OCI-LY3 (cell line): ENCODE results near the gene SMAD7.

ENCODE experiments used
- H2AFZ ChIP-seq: fragments of 200-600, 300-600 bp; shearing (Covaris generic); 2 replicates; pipeline ENCODE4 v1.6.0; 2014; ENCODE audit warnings: antibody characterized with exemption, low read depth, low read length
- H3K27ac ChIP-seq: fragments of 200-600, 300-600 bp; sonication (generic); 2 replicates; pipeline ENCODE4 v1.5.1; 2014; ENCODE audit warnings: mild to moderate bottlenecking, low read length, moderate library complexity, mixed read lengths
- H3K27me3 ChIP-seq: fragments of 200-600, 300-600 bp; sonication (generic); 2 replicates; pipeline ENCODE4 v1.6.1; 2014; ENCODE audit warnings: low read depth, low read length, mixed read lengths
- H3K36me3 ChIP-seq: fragments of 200-600, 300-600 bp; sonication (generic); replicated peaks from 2 replicates; pipeline ENCODE3; 2014; ENCODE audit warnings: low read depth, low read length, mixed read lengths
- H3K4me1 ChIP-seq: fragments of 300-600, 200-600 bp; sonication (generic); 2 replicates; pipeline ENCODE4 v1.6.1; 2014; ENCODE audit warnings: low read length, mixed read lengths
- H3K4me2 ChIP-seq: fragments of 200-600, 300-600 bp; sonication (generic); 2 replicates; pipeline ENCODE4 v1.6.1; 2014; ENCODE audit warnings: low read length, mixed read lengths
- H3K4me3 ChIP-seq: fragments of 300-600, 200-600 bp; sonication (generic); 2 replicates; pipeline ENCODE4 v1.5.1; 2014; ENCODE audit warnings: antibody characterized with exemption, mild to moderate bottlenecking, low read length, moderate library complexity
- H3K79me2 ChIP-seq: fragments of 300-600, 200-600 bp; shearing (Covaris generic); 2 replicates; pipeline ENCODE4 v1.6.1; 2014; ENCODE audit warnings: mild to moderate bottlenecking, low read length, mixed read lengths
- H3K9ac ChIP-seq: fragments of 300-600, 200-600 bp; shearing (Covaris generic); 2 replicates; pipeline ENCODE4 v1.6.0; 2014; ENCODE audit warnings: mild to moderate bottlenecking, low read length, moderate library complexity
- H3K9me3 ChIP-seq: fragments of 200-600, 300-600 bp; shearing (Covaris generic); 2 replicates; pipeline ENCODE4 v1.6.1; 2014; ENCODE audit warnings: low read length, mixed read lengths; ENCODE audit not compliant: insufficient read depth
- H4K20me1 ChIP-seq: fragments of 200-600, 300-600 bp; sonication (generic); 2 replicates; pipeline ENCODE4 v1.6.1; 2016; ENCODE audit warnings: low read length, mixed read lengths; ENCODE audit not compliant: insufficient read depth
- EZH2phosphoT487 ChIP-seq: fragments of 200-600 bp; shearing (Covaris generic); IDR thresholded peaks from 2 replicates; pipeline ENCODE4 v1.6.1; 2018; ENCODE audit warnings: antibody characterized with exemption, mixed run types, low read depth
- TF ChIP-seq, protein P1 (sequence below): fragments of 200-600, 300-600 bp; sonication (generic); IDR thresholded peaks from 2 replicates; pipeline ENCODE4 v1.5.1; 2014; ENCODE audit warnings: antibody characterized with exemption, low read length, low read depth

The SMAD7 gene

DNA sequence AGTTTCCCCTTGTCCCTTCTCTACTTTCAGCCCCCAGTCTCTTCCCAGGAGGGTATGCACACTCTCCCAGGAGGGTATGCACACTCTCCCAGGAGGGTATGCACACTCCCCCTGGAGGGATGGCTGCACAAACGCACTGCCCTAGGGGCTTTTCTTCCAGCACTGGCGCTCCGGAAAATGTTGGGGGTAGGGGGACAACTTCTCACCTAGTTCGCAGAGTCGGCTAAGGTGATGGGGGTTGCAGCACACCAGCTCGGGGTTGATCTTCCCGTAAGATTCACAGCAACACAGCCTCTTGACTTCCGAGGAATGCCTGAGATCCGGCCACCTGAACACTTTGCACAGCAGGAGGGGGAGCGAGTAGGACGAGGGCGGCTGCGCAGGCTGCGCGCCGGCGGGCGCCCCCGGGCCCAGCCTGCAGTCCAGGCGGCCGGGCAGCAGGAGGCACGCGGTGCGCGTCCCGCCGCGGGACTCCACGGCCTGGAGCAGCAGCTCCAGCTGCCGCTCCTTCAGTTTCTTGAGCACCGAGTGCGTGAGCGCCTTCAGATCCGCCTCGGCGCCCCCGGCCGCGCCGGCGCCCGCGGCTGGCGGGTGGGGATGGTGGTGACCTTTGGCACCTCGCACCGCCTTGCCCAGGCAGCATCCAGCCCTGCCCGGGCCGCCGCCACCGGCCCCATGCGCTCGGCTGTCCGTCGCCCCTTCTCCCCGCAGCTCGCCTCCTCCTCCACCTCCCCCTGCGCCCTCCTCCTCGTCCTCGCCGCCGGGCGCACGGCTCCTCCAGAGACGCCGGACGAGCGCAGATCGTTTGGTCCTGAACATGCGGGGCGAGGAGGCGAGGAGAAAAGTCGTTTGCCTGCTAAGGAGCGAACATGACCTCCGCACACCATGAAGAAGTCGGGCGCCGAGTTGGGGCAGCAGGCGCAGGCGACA is 894 bp downstream of the SMAD7 start:
- no peak for TF ChIP-seq EZH2phosphoT487
- TF ChIP-seq, protein P1, sequence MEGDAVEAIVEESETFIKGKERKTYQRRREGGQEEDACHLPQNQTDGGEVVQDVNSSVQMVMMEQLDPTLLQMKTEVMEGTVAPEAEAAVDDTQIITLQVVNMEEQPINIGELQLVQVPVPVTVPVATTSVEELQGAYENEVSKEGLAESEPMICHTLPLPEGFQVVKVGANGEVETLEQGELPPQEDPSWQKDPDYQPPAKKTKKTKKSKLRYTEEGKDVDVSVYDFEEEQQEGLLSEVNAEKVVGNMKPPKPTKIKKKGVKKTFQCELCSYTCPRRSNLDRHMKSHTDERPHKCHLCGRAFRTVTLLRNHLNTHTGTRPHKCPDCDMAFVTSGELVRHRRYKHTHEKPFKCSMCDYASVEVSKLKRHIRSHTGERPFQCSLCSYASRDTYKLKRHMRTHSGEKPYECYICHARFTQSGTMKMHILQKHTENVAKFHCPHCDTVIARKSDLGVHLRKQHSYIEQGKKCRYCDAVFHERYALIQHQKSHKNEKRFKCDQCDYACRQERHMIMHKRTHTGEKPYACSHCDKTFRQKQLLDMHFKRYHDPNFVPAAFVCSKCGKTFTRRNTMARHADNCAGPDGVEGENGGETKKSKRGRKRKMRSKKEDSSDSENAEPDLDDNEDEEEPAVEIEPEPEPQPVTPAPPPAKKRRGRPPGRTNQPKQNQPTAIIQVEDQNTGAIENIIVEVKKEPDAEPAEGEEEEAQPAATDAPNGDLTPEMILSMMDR, result peak; percentile 36
- Histone ChIP-seq H3K79me2 (peaks cover 50% of the 10 kb centered on the region), H4K20me1 (peaks cover 30% of the 10 kb centered on the region), H3K36me3 (peaks cover 19% of the 10 kb centered on the region), H3K9me3 (no peaks in the 10 kb centered on the region), H3K27me3 (peaks cover 9% of the 10 kb centered on the region), H3K4me3 (peak overlapping the region; percentile 81), H3K4me2 (peak overlapping the region; percentile 81), H3K4me1 (peaks cover 22% of the 10 kb centered on the region), H3K9ac (peak overlapping the region; percentile 82), H2AFZ (no peak overlapping the region), H3K27ac (peak overlapping the region; percentile 26)

DNA sequence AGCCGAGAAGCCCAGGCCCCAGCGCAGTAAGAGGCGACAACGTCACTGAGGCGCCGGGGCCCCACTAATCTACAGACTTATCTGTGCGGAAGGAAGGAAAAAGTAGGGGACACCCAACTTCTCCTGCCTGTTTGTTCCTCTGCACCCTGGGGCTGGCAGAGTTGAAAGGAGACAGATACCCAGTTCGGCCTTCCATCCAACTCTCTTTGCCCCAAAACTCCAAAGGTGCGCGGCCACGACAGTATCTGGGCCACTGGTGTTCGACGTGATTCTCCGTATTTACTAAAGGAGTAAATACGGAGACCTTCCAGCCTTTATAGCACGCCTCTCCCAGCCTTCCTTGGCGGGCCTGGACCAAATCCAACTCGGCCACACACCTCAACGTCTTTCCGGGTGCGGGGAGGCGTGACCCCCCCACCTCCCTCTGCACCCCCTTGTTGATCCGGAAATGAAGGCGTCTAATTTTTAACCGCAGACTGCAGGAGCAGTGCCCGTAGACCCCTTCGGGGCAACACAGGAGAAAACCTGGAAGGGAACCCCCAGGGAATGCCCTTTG is 1.6 kb downstream of the SMAD7 start:
- Histone ChIP-seq H3K4me3 (peak overlapping the region; percentile 81), H3K4me2 (peak overlapping the region; percentile 81), H3K9ac (peak overlapping the region; percentile 82), H3K9me3 (no peaks in the 10 kb centered on the region), H3K79me2 (peaks cover 56% of the 10 kb centered on the region), H3K27ac (no peak overlapping the region), H4K20me1 (peaks cover 38% of the 10 kb centered on the region), H2AFZ (peak overlapping the region; percentile 10; the same call in 1 of the 2 replicates), H3K36me3 (peaks cover 19% of the 10 kb centered on the region), H3K27me3 (peaks cover 9% of the 10 kb centered on the region), H3K4me1 (peaks cover 22% of the 10 kb centered on the region)
- TF ChIP-seq EZH2phosphoT487, result no peak
- TF ChIP-seq, protein P1, result no peak; the same call in 1 of the 2 replicates

DNA sequence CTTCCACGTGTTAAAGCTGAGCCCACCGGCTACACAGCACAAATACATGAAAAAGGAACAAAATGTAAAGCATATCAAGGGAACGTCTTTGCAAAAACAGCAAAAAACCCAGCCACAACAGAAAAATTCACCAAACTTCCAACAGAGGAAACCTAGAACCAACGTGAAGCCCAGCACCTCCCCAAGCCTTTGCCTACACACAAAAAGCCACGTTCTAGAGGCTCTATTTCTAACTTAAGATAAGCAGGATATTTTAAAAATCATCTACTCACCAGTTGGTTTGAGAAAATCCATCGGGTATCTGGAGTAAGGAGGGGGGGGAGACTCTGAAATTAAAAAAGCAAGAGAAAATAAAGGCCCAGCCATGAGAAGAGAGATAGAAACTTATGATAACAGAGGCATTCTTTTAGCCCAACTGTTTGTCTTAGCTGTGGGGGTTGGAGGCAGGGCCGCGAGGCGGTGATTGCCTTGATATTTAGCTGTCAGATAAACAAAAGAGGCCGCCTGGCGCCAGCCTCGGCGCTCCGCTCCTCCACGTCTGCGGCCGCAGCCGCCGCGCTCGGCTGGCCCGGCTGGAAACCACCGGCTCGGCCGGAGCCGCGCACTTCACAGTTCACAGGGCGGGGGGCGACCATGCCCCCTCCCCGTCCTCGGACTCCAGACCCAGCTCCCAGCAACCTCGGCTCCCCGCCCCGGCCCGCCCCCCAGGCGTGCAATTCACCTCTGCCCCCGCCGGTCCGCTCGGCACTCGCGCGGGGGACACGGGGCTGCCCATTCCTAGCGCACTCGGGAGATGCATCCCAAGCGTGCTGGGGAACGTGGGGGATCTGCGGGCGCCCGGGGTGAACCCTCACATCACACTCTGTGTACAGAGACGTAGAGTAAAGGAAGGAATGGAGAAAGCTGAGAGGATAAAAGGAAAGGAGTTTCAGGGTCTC is 2.4 kb downstream of the SMAD7 start:
- H3K4me3 ChIP-seq, result peak overlapping the region; percentile 81
- H2AFZ ChIP-seq, result peak overlapping the region; percentile 10; the same call in 1 of the 2 replicates
- no peaks in the 10 kb centered on the region for H3K9me3 ChIP-seq
- H3K4me2 ChIP-seq, result peak overlapping the region; percentile 81
- H3K27ac ChIP-seq, result no peak overlapping the region
- H4K20me1 ChIP-seq, result peaks cover 45% of the 10 kb centered on the region
- peaks cover 19% of the 10 kb centered on the region for H3K36me3 ChIP-seq
- H3K27me3 ChIP-seq, result peaks cover 9% of the 10 kb centered on the region
- peak overlapping the region; percentile 82 for H3K9ac ChIP-seq
- TF ChIP-seq, protein P1, result peak; percentile 4; the same call in 1 of the 2 replicates
- no peak for TF ChIP-seq EZH2phosphoT487
- peaks cover 22% of the 10 kb centered on the region for H3K4me1 ChIP-seq
- peaks cover 57% of the 10 kb centered on the region for H3K79me2 ChIP-seq
